GM21528 (cell line): ENCODE results near the gene CHRND.

Experiments
- ATAC-seq: cut with Tn5 transposase; IDR thresholded peaks from one replicate; pipeline ENCODE4 v1.9.1; 2021; ENCODE audit warnings: mild to moderate bottlenecking, moderate library complexity; ENCODE audit not compliant: unreplicated experiment, low FRiP score

Gene CHRND

DNA sequence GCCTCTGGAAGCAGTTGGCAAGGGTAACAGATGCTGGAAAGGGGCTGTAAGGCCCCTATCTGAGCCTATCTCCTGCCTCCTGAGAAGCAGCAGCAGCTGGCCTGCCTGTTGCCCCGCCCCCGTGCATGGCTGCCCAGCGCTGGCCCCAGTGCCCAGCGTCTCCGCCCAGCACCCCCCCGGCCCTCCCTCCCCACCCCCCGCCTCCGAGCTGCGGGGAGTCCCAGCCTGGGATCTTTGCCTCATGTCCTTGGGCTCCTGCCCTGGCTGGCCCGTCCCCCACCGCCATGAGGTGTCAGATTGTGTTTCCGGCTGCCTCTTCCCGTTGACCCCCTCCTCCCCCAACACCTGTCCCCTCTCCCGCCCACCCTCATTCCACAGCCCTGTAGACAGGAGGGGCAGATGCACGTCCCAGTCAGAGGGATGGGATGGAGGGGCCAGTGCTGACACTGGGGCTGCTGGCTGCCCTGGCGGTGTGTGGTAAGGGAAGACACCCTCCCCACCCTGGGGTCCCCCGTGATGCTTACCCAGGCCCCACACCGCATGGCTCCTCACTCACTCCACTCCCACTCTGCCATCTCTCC, at the start of gene CHRND:
CHRND (plus strand) TSS at position 370 of the 581 bp plus-strand sequence; CDS start at position 426, 56 bp downstream.
- no peak for ATAC-seq

GRCh38 chr2:232476791-232477190, 49.2 kb upstream of the CHRND start:
- ATAC-seq: no peak

DNA sequence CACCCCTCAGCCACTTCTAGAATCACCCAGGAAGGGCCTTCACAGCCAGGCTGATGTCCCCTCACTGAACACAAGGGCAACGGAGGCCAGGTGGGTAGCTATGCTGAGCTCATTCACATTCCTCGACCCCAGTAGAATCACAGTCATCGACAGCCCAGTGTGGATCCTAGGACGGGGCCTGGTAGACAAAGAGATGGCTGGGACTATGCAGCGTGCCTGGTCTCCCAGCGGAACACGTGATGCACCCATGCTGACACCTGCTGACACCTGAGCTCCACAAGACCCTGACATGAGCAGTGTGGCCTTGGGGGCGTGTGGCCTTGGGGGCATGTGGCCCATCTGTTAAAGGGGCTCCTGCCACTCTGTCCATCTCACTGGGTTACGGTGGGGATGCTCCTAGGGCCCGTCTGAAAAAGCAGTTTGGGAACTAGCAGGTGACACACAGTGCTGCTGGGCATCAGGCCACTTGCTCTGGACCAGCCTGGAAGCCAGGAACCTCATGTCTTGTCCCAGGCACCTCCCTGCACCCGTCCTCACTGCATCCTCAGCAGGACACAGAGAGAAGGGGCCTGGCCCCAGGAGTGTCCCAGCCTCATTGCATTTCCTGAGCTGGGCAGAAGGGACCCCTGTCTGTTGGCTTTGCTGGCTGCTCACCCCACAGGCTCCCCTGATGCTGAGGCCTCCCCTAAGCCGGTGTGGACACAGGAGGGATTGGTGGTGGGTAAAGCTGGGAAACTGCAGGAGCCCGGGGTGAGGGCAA, 48.0 kb upstream of the CHRND start:
- ATAC-seq: no peak

- ATAC-seq: no peak
Measured at GRCh38 chr2:232478571-232479340, 47.2 kb upstream of the CHRND start.

DNA sequence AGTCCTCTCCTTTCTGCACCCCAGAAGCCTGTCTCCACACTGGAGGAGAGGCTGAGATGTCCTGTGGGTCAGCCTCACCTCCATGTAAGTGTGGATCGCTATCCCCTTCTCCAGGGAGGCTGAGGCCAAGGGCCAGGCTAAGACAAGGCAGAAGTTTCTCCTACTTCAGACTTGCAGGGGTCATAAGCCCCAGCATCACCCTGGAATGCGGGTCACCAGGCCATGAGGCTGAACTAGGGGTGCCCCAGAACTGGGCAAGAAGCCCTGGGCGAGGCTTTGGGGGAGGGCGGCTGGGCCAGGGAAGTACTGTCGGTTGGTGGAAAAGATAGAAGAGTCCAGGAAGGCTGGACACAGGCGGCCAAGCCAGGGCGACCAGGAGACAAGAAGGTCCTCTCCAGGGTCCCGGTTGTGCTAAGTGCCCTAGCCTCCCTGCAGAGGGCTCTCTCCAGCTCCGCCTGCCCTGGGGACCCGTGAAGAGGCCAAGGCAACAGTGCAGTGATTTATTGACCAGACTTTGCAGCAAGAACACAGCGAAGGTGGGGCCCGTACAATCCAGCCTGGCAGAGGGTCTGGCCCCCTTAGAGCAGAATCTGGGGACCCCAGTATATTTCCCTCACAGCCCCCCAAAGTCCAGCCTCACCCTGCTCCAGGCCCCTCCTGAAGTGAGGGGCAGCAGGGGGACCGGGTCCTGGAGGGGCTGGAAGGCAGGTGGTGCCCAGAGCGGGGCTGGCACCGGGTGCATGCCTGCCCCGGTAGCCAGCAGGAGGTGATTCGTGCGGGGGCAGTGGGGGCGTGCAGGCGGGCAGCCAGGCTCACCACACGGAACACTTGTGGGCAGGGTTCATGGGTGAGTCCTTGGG, 46.4 kb upstream of the CHRND start:
- ATAC-seq: no peak

DNA sequence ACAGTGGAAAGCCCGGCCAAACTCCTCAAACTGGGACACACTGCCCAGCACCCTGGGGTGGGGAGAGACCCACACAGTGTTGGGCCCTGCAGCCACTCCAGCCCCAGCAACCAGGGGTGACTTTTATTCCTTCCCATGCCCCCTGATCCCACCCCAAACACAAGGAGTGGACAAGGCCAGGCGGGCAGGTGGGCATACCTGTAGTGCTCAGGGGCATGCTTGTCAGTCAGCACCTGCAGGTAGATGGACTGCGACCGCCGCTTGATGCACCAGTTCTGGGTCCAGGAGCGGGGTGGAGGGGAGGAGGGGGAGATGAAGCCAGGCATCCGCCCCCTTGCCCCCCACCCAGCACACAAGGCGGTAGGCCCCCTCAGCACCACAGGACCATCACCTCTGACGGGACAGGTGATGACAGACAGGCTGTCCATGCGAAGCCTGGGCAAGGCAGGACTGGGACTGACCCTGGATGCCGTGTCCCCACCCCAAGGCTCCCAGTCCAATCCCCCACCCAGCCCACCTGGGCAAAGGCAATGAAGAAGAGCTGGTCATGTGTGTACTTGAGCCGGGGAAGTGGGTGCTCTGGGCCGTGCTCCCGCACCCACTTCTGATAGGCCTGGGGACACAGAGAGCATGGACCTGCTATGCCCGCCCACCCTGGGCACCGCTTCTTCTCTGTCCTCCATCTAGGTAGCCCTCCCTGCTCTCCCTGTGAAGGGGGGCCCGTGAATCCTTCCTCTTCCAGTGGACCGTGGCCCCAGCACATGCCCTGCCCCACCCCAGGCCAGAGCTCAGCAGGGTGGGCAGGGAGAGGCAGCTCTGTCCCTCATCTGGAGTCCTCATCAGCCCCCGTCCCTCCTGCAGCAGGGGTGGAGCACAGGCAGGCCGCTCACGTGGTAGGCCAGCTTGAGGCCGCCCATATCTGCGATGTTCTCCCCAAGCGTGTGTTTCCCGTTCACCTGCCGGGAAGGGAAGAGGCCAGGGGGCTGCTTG, 45.5 kb upstream of the CHRND start:
- no peak for ATAC-seq

DNA sequence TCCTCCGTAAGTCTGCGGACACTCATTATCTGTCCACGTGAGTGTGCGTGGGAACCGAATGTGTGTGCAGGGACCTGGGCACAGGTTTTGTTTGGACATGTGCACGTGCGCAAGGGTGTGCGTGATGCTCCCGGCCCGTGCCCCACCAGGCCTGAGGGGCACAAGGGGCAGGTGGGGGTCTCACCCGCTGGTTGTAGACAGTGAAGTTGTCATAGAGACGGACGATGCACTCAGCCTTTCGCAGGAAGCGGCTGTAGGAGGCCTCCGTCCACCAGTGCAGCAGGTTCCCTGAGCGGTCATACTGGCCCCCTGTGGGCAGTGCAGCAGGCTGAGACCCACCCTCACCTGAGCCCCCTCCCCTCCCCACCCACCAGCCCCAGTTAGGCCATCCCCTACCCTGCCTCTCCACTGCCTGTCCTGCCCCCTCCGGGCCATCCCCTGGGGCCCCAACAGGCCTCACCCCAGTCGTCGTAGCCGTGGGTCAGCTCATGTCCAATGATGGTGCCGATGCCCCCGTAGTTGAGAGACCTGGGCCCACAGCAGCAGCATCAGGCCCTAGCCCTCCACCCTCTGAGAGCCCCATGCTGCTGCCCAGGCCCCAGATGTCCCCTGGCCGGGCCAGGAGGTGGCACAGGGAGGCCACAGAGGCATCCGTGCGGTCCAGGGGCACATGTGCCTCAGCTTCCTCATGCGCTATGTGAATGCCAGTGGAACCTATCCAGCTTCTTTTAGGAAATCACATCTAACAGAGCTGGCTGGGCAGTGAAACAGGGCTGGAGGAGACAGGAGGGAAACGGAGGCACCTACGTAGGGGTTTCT, 44.4 kb upstream of the CHRND start:
- ATAC-seq: no peak

DNA sequence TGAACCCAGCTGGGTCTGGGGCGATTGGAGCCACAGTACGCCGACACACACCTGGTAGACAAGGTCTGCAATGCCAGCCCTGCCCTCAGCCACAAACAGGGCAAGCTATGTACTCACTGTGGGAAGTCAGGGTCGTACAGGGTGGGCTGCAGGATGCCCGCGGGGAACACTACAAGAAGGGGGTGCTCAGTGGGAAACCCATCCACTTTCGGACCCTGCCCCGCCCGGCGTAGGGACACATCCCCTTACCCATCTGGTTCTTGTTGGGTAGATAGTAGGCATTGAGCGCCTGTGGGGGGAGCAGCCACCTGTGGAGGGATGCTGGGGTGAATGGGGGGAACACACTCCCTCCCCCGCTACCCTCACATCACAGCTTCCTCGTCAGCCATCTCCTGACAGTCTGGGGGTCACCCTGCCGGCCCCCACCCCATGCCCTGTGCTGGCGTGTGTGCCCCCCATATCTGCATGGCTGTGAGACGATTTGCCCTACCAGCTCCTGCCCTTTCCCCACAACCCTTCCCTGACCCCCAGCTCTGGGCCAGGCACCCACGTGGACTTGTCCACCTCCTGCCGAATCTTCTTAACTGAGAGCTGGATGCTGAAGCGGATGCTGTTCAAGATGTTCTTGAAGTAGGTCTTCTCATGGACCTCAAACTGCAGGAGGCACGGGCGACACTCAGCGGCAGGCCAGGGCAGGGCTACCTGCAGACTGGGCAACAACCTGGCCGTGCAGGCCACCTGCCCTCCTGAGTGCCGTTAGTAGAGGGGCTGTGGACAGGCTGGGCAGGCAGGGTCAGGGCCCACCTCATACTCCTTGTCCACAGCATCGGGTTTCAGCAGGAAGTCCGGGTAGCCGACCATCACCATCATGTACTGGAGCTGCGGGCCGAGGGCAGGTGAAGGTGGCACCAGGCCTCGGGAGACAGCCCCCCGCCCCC, 43.4 kb upstream of the CHRND start:
- no peak for ATAC-seq

- ATAC-seq: no peak
Measured at GRCh38 chr2:232483311-232483922, 42.5 kb upstream of the CHRND start.

DNA sequence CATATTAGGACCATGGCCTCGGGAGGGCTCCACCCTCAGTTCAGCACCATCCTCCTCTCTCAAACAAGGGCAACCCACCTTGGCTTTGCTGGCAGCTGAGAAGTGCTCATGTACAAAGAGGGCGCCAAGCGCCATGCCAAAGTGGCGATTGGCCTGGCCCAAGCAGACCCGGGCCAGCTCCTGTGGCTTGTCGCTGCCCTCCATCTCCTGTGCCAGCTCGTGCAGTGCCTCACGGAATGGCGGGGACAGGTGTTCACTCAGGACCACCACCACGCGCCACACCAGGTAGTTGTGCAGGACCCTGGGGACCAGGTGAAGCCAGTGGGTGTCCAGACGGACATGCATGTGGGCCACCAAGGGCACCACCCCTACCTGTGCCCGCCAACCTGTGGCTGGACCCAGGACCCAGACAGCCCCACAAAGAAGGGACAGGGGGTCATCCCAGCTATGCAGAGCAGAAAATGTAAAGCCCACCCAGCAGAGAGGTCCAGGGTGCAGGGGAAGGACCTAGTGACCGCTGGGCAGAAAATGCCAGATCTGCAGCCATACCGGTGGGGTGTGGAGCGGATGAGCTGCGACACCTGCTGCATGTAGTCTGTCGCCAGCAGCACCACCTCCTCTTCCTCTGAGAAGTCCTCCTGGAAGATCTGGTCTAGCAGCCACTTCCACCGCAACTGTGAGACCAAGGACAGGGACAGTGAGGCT, 41.9 kb upstream of the CHRND start:
- no peak for ATAC-seq

DNA sequence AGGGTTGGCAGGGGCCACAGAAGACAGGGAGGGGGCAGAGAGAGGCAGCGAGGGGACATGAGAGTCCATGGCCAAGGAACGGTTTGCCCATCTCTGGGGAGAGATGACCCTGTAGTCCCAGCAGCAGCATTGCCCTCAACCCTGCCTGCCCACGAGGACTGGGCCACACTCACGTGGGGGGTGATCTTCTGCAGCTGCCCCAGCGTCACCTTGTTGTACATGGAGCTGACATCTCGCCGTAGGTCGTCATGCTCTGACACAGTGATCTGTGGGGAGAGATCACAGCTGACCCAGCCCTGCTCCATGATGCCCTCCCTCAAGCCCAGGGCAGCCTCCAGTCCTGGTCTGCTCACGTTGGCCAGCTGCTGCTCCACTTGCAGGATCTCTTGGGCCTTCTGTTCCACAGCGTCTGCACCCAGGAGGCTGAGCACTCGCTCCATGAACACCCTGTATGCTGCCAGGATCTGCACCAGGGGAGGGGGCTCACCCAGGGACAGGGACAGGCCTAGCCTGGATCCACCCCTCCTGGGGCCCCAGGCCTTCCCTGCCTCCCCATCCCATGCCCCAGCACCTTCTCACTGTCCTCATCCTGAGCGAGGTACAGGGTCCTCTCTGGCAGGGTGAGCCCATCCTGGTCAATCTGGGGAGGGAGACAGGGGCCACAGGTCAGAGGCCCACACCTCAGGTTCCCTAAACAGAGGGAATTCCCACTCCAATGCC, 41.2 kb upstream of the CHRND start:
- ATAC-seq: no peak

- ATAC-seq: no peak
Measured at GRCh38 chr2:232485348-232485756, 40.6 kb upstream of the CHRND start.

- ATAC-seq: no peak
Measured at GRCh38 chr2:232485757-232486557, 40.0 kb upstream of the CHRND start.

GRCh38 chr2:232486558-232487384, 39.2 kb upstream of the CHRND start:
- no peak for ATAC-seq
